ENCODE data around the gene GSTT4.
"Not testable (repeated sequence)": the region's sequence is repeated elsewhere in the genome, so short reads cannot be mapped to it uniquely, and the experiment has no call there.

GSTT4 gene
- total RNA-seq, result 0 reads per million in 2 donors

GRCh38 chr22:24005201-24005600 lies at the start of gene GSTT4:
GSTT4 (minus strand) TSS chr22:24005453; CDS start chr22:24005356, 97 bp downstream.
- no peak for DNase-seq

GRCh38 chr22:24054356-24054755 lies 49.1 kb upstream of the GSTT4 start:
- DNase-seq, result no peak

GRCh38 chr22:24053481-24054226 lies 48.4 kb upstream of the GSTT4 start:
- DNase-seq, result no peak

- no peak for DNase-seq
These were observed 46.3 kb upstream of the GSTT4 start for GRCh38 chr22:24051568-24051967.

- no peak for DNase-seq
These were observed 45.8 kb upstream of the GSTT4 start for GRCh38 chr22:24051028-24051427.

DNA sequence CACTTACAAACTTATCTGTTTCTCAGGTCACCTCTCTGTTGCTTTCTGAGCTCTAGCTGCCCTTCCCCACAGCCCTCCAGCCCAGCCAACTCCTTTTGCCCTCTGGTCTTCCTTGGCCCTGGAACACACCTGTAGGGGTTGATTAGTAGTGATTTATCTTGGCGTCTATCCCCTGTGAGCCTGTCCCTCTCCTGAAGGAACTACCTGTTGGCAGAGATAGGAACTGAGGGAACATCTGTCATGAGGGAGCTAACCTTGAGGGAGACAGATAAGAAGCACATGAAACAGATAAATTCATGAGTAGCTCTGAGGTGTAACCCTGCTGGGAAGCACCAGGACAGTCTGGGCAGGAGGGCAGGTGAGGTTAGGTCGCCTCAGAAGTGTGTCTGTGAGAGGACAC lies 44.7 kb upstream of the GSTT4 start:
- DNase-seq, result no peak

GRCh38 chr22:24049211-24049610 lies 44.0 kb upstream of the GSTT4 start:
- DNase-seq, result no peak

DNA sequence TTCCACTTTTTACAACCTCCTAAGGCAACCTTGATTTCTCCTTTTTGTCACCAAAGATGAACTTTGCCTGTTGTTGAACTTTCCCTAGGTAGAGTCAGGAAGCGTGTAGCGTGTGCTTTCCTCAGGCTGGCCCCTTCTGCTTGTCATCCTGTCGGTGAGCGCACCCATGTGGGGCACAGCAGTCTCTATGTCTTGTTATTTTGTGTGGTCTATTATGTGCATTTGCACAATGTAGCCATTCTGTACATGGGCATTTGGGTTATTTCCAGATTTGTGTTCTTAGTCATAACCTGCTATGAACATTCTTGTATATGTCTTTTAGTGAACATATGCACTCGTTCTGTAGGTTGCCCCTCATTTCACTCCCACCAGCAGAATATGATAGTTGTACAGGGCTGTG lies 40.8 kb upstream of the GSTT4 start:
- no peak for DNase-seq

DNA sequence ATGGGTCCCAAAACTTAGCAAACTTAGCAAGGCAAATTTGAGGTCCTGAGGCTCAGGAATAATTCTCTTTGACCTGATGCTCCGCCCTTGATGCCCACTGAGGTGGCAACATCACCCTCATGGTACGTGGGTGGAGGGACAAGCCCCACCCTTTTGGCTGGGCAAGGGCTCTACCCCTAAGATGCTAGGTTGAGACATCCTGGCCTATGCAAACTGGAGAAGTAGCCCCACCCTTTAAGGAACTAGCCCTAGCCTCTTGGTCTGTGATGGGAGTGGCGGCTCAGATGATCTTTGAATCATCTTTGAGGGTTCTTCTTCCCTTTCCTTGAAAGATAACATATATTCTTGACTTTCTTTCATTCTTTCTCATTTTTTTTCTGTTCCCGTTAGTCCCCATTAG lies 38.7 kb upstream of the GSTT4 start:
- DNase-seq, result no peak

DNA sequence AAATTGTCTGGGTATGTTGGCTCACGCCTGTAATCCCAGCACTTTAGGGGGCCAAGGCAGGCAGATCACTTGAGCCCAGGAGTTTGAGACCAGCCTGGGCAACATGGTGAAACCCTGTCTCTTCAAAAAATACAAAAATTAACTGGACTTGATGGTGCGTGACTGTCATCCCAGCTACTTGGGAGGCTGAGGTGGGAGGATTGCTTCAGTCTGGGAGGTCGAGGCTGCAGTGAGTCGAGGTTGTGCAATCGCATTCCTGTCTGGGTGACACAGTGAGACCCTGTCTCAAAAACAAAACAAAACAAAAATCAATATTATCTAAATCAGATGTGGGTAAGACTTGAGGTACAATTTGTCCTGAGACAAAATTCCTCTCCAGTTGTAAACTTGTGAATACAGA lies 38.2 kb upstream of the GSTT4 start:
- DNase-seq, result not testable (repeated sequence)

DNA sequence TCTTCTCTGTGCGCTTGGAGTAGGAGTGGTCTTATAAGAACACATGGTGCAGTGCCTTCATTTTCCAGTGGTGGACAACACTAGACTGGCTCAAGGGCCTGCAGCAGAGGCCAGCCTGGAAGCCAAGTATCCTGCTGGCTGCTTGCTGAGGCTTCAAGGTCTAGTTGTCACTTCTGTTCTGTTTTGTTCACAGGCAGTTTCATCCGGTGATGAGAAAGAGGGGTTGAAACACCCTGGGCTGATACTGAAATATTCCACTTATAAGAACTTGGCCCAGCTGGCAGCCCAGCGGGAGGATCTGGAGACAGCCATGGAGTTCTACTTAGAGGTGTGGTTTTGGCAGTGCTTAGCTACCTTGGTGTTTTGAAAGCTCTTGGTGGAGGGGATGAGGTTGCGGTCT lies 35.7 kb upstream of the GSTT4 start:
- no peak for DNase-seq

DNA sequence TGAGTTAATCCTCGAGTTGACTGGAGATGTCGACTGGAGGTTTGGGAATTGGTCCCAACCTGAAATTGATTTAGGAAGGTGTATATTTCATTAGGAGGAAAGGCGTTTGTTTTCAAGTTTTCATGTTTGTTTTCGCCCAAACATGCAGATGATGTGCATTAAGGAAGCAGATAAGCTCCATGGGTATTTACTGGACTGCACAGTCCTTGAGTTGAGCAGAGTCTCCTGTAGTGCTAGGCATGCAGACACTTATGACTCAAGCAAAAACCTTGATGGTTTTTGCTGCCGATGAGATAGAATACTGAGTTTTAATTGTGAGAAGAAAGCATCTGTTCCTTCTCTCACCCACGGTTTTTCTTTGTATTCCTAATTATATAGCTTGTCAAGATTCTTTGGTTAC lies 33.8 kb upstream of the GSTT4 start:
- no peak for DNase-seq

DNA sequence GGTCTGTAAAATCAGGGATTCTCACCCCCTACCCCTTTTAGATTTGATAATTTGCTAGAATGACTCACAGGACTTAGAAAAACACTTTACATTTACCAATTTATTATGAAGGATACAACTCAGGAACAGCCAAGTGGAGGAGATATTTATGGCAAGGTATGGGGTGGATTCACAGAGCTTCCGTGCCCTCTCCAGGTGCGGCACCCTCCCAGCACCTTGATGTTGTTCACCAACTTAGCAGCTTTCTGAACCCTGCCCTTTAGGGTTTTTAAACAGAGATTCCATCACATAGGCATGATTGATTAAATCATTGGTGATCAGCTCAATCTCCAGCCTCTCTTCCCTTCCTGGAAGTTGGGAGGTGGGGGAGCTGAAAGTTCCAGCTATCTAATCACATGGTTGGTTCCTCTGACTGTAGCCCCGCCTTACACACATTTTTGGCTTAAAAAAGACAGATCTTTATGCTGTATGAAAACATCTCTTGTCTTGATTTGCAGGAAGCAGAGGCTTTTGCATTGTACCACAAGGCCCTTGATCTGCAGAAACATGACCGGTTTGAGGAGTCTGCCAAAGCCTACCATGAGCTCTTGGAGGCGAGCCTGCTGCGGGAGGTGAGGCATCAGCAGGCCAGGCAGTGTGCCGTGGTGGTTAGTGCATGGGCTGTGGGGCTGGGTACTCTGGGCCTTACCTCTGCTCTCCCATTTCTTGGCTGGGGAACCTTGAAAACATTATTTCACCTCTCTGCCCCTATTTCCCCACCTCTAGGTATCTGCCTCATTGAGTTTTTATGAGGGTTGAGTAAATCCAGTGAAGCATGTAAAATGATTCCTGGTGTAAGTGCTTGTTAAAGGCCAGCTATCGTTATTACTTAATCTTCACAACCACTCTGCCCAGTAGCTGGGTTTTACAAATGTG lies 32.9 kb upstream of the GSTT4 start:
- DNase-seq, result no peak

DNA sequence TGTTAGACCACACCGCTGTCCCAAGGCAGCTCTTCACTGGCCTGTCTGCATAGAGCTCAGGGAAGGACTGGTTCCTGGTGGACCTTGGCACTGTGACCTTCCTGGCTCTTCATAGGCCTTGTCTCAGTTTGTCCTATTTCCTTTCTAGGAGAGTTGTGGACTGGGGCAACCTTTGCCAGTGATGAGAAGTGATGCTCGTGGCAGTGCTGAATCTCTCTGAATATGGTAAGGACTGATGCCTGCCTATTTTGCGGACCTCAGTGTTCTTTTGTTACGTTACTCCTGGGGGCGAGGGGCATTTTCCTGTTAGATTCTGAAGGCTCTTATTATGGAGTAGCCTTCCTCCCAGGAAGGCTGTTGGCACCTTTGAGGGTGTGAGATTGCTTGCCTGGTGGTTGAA lies 30.0 kb upstream of the GSTT4 start:
- no peak for DNase-seq

GRCh38 chr22:24033731-24034130 lies 28.5 kb upstream of the GSTT4 start:
- no peak for DNase-seq

GRCh38 chr22:24030186-24030702 lies 25.0 kb upstream of the GSTT4 start:
- no peak for DNase-seq

DNA sequence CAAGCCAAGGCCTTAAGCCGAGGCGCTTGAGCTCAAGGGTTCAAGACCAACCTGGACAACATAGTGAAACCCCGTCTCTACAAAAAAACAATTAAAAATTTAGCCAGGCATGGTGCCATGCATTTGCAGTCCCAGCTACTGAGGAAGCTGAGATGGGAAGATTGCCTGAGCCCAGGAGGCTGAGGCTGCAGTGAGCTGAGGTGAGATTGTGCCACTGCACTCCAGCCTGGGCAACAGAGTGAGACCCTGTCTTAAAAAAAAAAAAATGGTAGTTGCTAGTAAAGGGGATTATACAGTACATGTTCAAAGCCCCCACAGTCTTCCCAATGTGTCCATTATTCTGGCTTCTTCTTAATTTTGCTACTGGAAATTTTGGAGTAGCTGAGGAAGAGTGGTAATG lies 24.1 kb upstream of the GSTT4 start:
- no peak for DNase-seq

GRCh38 chr22:24028533-24028932 lies 23.3 kb upstream of the GSTT4 start:
- DNase-seq, result no peak

- DNase-seq, result no peak
These were observed 22.7 kb upstream of the GSTT4 start for GRCh38 chr22:24027991-24028390.

- DNase-seq, result no peak
These were observed 22.2 kb upstream of the GSTT4 start for GRCh38 chr22:24027389-24027975.

GRCh38 chr22:24026733-24027132 lies 21.5 kb upstream of the GSTT4 start:
- DNase-seq, result no peak

DNA sequence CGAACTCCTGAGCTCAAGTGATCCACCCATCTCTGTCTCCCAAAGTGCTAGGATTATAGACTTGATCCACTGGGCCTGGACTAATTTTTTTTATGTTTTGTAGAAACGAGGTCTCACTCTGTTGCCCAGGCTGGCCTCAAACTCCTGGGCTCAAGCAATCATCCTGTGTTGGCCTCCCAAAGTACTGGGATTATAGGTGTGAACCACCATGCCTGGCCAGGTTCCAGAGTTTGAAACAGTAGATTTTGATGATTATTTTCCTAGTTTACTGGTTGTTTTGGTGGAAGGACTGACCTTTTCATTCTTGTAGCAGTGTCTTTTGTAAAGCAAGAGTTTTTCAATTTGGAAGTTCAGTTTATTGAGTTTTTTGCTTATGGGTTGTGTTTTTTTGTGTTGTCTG lies 20.8 kb upstream of the GSTT4 start:
- DNase-seq, result no peak

- DNase-seq, result no peak
These were observed 20.2 kb upstream of the GSTT4 start for GRCh38 chr22:24025475-24025874.

Measured in activated gamma-delta T cell (primary cell).